Endothelial cell of umbilical vein (primary cell): ENCODE data around the gene PTRH1. TPM values are rescaled to one million over a fixed set of nuclear protein-coding genes. Genes with fewer than 3 reads are reported as not detected.

Experiments
- BruUV-seq: library from RNA; stranded (reverse); fragments of 400-500 nt; replicated peaks from 2 replicates; lab custom pipeline; 2021; lab: Mats Ljungman, UMichigan
- CTCF ChIA-PET: fragments of 300-600, 350-600 bp; sonication (Branson Sonifier 250); formaldehyde crosslinking; loops from one replicate; lab custom pipeline; 2021; ENCODE audit warnings: antibody characterized with exemption, inconsistent platforms; lab: Charles Lee
- POLR2A ChIA-PET: fragments of 300-600, 350-600 bp; sonication (Branson Sonifier 250); formaldehyde crosslinking; loops from one replicate; lab custom pipeline; 2021; ENCODE audit warnings: antibody characterized with exemption, inconsistent platforms; lab: Charles Lee
- DNase-seq: peaks from one replicate; pipeline ENCODE4 v3.0.0-alpha.2; 2011; ENCODE audit warnings: low read depth, low spot score
- FAIRE-seq: peaks from 2 replicates; lab custom pipeline; 2011; peaks lifted over from hg19 to GRCh38; lab: Jason Lieb, UNC
- H2AFZ ChIP-seq: 2 replicates; pipeline ENCODE4 v1.6.0; 2012; ENCODE audit warnings: low read depth, low read length, control low read depth, inconsistent platforms
- H3K27ac ChIP-seq: 2 replicates; pipeline ENCODE4 v1.5.1; 2011; ENCODE audit warnings: low read depth, mild to moderate bottlenecking, control low read depth, low read length, moderate library complexity; ENCODE audit not compliant: insufficient read depth
- H3K27me3 ChIP-seq, 2 experiments: 2 replicates each; pipeline versions ENCODE4 v1.6.0 to v1.6.1; 2011; ENCODE audit warnings: low read length in 2 of 2, mixed read lengths in 1 of 2; ENCODE audit not compliant: control insufficient read depth in 2 of 2, insufficient read depth in 2 of 2
- H3K36me3 ChIP-seq, 2 experiments: 2 replicates in 1 of 2; 3 replicates in 1 of 2; pipeline ENCODE4 v1.5.1; 2011; ENCODE audit warnings: low read length in 2 of 2, mild to moderate bottlenecking in 1 of 2, moderate library complexity in 1 of 2; ENCODE audit not compliant: control insufficient read depth in 2 of 2, insufficient read depth in 2 of 2; ENCODE audit errors: extremely low read depth in 1 of 2
- H3K4me1 ChIP-seq: 3 replicates; pipeline ENCODE4 v1.5.1; 2011; ENCODE audit warnings: mild to moderate bottlenecking, low read length; ENCODE audit not compliant: control insufficient read depth, insufficient read depth; ENCODE audit errors: extremely low read depth
- H3K4me2 ChIP-seq: 2 replicates; pipeline ENCODE4 v1.6.1; 2011; ENCODE audit warnings: low read length, control low read depth, mixed read lengths; ENCODE audit not compliant: insufficient read depth
- H3K4me3 ChIP-seq, 3 experiments: fragments of 200-600 bp in 1 of 3; sonication (generic), shearing (Covaris generic) in 1 of 3; replicated peaks in 1 of 3; 2 replicates each; pipeline ENCODE4 v1.5.1; 2011 to 2016; ENCODE audit warnings: control low read depth in 3 of 3, low read length in 3 of 3, mild to moderate bottlenecking in 2 of 3, inconsistent platforms in 1 of 3, low read depth in 1 of 3, moderate library complexity in 1 of 3; ENCODE audit not compliant: insufficient read depth in 1 of 3
- H3K79me2 ChIP-seq: 2 replicates; pipeline ENCODE4 v1.6.0; 2012; ENCODE audit warnings: low read length, inconsistent platforms; ENCODE audit not compliant: control insufficient read depth, insufficient read depth
- H3K9ac ChIP-seq: replicated peaks from 2 replicates; pipeline ENCODE3; 2011; ENCODE audit warnings: low read length, control low read depth; ENCODE audit not compliant: insufficient read depth; ENCODE audit errors: extremely low read depth
- H3K9me1 ChIP-seq: replicated peaks from 3 replicates; pipeline ENCODE4 v1.6.0; 2011; ENCODE audit warnings: mild to moderate bottlenecking, low read length; ENCODE audit not compliant: control insufficient read depth, insufficient read depth; ENCODE audit errors: extremely low read depth
- H3K9me3 ChIP-seq: replicated peaks from 2 replicates; pipeline ENCODE4 v1.5.1; 2012; ENCODE audit warnings: low read length, inconsistent platforms; ENCODE audit not compliant: control insufficient read depth, insufficient read depth
- H4K20me1 ChIP-seq: replicated peaks from 2 replicates; pipeline ENCODE3; 2011; ENCODE audit warnings: mild to moderate bottlenecking, low read length; ENCODE audit not compliant: control insufficient read depth, insufficient read depth; ENCODE audit errors: extremely low read depth
- CTCF ChIP-seq, 2 donors: IDR thresholded peaks; 1 replicate in 1 of 2; 2 replicates in 1 of 2; pipeline ENCODE4 v1.5.1; 2011; ENCODE audit warnings: low read length in 2 of 2, mild to moderate bottlenecking in 2 of 2, moderate library complexity in 2 of 2, control low read depth in 1 of 2, inconsistent platforms in 1 of 2, low read depth in 1 of 2; ENCODE audit not compliant: insufficient read depth in 1 of 2; ENCODE audit errors: extremely low read depth in 1 of 2
- EZH2 ChIP-seq: IDR thresholded peaks from 2 replicates; pipeline ENCODE4 v1.6.1; 2012; ENCODE audit warnings: borderline replicate concordance, low read depth, mild to moderate bottlenecking, moderate library complexity, low read length, inconsistent platforms; ENCODE audit not compliant: severe bottlenecking
- FOS ChIP-seq: IDR thresholded peaks from 2 replicates; pipeline ENCODE4 v1.6.1; 2011; ENCODE audit warnings: mild to moderate bottlenecking, low read length, moderate library complexity, borderline replicate concordance; ENCODE audit not compliant: insufficient read depth
- GATA2 ChIP-seq: IDR thresholded peaks from 2 replicates; pipeline ENCODE4 v1.7.0; 2011; ENCODE audit warnings: low read depth, mild to moderate bottlenecking, moderate library complexity, mixed read lengths, low read length; ENCODE audit not compliant: insufficient read length, insufficient read depth
- JUN ChIP-seq: IDR thresholded peaks from 2 replicates; pipeline ENCODE4 v1.6.1; 2011; ENCODE audit warnings: borderline replicate concordance, low read depth; ENCODE audit not compliant: insufficient read length, insufficient read depth
- MAX ChIP-seq: IDR thresholded peaks from 2 replicates; pipeline ENCODE4 v1.6.1; 2011; ENCODE audit not compliant: insufficient read depth, insufficient read length
- MYC ChIP-seq: IDR thresholded peaks from one replicate; pipeline ENCODE4 v1.6.1; 2011; ENCODE audit warnings: mild to moderate bottlenecking, low read depth, low read length
- POLR2A ChIP-seq: IDR thresholded peaks from 2 replicates; pipeline ENCODE4 v1.6.1; 2012; ENCODE audit warnings: low read depth, mild to moderate bottlenecking, control low read depth, low read length
- POLR2AphosphoS5 ChIP-seq: IDR thresholded peaks from 2 replicates; pipeline ENCODE4 v1.6.1; 2012; ENCODE audit warnings: low read depth, mild to moderate bottlenecking, control low read depth, low read length, moderate library complexity; ENCODE audit not compliant: insufficient read depth
- dilution Hi-C: fragments of 300-500 bp; cut with MboI; formaldehyde crosslinking; loops from one replicate; pipeline ENCODE4 v1.15.0; 2019; ENCODE audit warnings: low sequenced_read_pairs; ENCODE audit not compliant: extremely low pct_ligation_motif_present
- intact Hi-C: fragments of 100-400 bp; cut with micrococcal nuclease; formaldehyde crosslinking; loops from one replicate; pipeline ENCODE4 v1.10.0; 2022
- polyA plus RNA-seq, 4 experiments: library from polyadenylated mRNA; depleted of rRNA in 3 of 4; stranded (reverse) in 3 of 4; unstranded in 1 of 4; fragments of >200 nt; gene quantifications; 2 replicates each; pipeline versions ENCODE4 v1.2.1 to v1.2.3, GENCODE V29; 2011 to 2012; ENCODE audit warnings: missing spikeins in 1 of 4
- total RNA-seq: library from RNA; stranded (reverse); gene quantifications from 2 replicates; pipeline ENCODE4 v1.2.3, GENCODE V29; 2021

Gene PTRH1
- total and polyA plus RNA-seq, 2 donors (not counting 3 experiments of a cell fraction or from before 2014, with no cell fraction given) = 25.1 to 52.2 TPM

GRCh38 chr9:127763918-127764384 is 48.5 kb upstream of the PTRH1 start:
- DNase-seq = peak; percentile 85
- H4K20me1 ChIP-seq = no peaks in the 10 kb centered on the region
- H3K4me1 ChIP-seq = peaks cover 74% of the 10 kb centered on the region
- no peak overlapping the region for H3K4me3 ChIP-seq
- no peak overlapping the region for H2AFZ ChIP-seq
- H3K4me2 ChIP-seq = peak overlapping the region; percentile 44
- H3K9me1 ChIP-seq = no peaks in the 10 kb centered on the region
- no peak for TF ChIP-seq EZH2
- TF ChIP-seq POLR2AphosphoS5 = peak; percentile 99
- peak; percentile 74 for TF ChIP-seq MYC
- peak; percentile 64 to 74 for TF ChIP-seq CTCF (IDR thresholded peaks at IDR 0.05; ENCODE audit: extremely low read depth in 1 of 2, insufficient read depth in 1 of 2, low read depth in 1 of 2, low read length in 2 of 2)
- peak; percentile 92 for TF ChIP-seq POLR2A
- TF ChIP-seq JUN = peak; percentile 44
- no peak for TF ChIP-seq MAX
- TF ChIP-seq FOS = peak; percentile 62
- TF ChIP-seq GATA2 = peak; percentile 80
- no peaks in the 10 kb centered on the region for H3K9me3 ChIP-seq
- peak overlapping the region; percentile 95 for H3K27ac ChIP-seq
- no TSS peak for BruUV-seq
- peak; percentile 96 for FAIRE-seq
- peak overlapping the region; percentile 37 for H3K9ac ChIP-seq
- dilution Hi-C loops = no loop called here
- H3K36me3 ChIP-seq = peaks cover 13 to 24% of the 10 kb centered on the region in 2 experiments
- intact Hi-C loops = loop anchor here (1.0 kb wide), 2 partner anchors 21 to 29 kb away; partner anchors contain the start of gene TOR2A
- H3K79me2 ChIP-seq = peaks cover 56% of the 10 kb centered on the region
- H3K27me3 ChIP-seq = no peaks in the 10 kb centered on the region
- ChIA-PET CTCF (interaction anchor here (0.7 to 11.3 kb wide), 11 partner anchors 7 to 107 kb away, joined by 3 to 167 read pairs (median 4); partner anchors contain the start of genes CDK9, SH2D3C and TOR2A), POLR2A (interaction anchor here (0.9 to 1.4 kb wide), 3 partner anchors 19 to 24 kb away, joined by 3 to 5 read pairs (median 4); no protein-coding TSS in a partner anchor)
